HFF-Myc (cell line): Measurements from ENCODE around the gene PLXNA4.

ENCODE experiments used
- DNase-seq: peaks from one replicate; pipeline ENCODE4 v3.0.0-alpha.2; 2011; ENCODE audit warnings: low read depth; ENCODE audit errors: extremely low read depth
- H3K4me3 ChIP-seq: replicated peaks from 2 replicates; pipeline ENCODE4 v1.5.1; 2011; ENCODE audit warnings: low read depth, mild to moderate bottlenecking, control low read depth, low read length
- TF ChIP-seq, protein P1 (sequence below): IDR thresholded peaks from 2 replicates; pipeline ENCODE4 v1.5.1; 2012; ENCODE audit warnings: mild to moderate bottlenecking, low read depth, low read length, control low read depth; ENCODE audit errors: missing control alignments

PLXNA4 gene

DNA sequence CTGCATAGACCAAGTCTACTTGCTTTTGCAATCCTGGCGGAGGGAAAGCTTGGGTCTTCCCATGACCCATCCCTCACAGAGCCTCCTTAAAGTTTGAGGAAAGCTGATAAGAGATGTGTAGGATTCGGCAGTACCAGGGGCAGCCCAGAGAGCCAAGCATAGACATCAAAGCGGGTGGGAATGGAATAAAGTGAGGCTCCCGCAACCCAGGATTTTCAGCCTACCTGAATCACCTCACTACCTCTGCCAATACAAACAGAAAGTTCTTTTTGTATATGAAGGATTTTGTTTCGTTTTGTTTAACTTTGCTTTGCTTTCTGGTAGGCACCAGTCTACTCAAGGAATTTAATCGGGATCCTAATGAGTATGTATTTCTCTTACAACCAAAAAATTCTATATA is 451.7 kb downstream of the PLXNA4 start:
- TF ChIP-seq, protein P1, sequence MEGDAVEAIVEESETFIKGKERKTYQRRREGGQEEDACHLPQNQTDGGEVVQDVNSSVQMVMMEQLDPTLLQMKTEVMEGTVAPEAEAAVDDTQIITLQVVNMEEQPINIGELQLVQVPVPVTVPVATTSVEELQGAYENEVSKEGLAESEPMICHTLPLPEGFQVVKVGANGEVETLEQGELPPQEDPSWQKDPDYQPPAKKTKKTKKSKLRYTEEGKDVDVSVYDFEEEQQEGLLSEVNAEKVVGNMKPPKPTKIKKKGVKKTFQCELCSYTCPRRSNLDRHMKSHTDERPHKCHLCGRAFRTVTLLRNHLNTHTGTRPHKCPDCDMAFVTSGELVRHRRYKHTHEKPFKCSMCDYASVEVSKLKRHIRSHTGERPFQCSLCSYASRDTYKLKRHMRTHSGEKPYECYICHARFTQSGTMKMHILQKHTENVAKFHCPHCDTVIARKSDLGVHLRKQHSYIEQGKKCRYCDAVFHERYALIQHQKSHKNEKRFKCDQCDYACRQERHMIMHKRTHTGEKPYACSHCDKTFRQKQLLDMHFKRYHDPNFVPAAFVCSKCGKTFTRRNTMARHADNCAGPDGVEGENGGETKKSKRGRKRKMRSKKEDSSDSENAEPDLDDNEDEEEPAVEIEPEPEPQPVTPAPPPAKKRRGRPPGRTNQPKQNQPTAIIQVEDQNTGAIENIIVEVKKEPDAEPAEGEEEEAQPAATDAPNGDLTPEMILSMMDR, result no peak
- DNase-seq, result no peak
- no peak overlapping the region for H3K4me3 ChIP-seq

DNA sequence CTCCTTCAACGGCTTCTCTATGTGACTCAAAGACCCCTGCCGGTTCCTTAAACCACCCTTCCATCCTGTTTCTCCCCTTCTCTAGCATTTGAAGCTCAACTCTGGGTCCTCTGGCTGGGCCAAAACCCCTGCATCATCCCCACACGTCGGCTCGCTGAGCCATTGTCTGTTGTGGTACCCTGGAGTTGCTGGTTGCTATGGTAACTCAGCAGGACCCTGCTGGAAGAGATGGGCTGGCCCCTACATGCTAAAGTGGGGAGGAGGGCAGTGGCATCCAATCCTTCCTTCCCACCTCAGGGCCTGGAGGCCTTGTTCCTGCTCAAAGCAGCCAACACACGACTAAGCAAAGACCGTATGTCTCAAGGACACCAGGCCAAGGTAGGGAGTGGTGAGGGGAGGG is 452.5 kb downstream of the PLXNA4 start:
- H3K4me3 ChIP-seq, result no peak overlapping the region
- no peak for DNase-seq
- TF ChIP-seq, protein P1, result no peak

DNA sequence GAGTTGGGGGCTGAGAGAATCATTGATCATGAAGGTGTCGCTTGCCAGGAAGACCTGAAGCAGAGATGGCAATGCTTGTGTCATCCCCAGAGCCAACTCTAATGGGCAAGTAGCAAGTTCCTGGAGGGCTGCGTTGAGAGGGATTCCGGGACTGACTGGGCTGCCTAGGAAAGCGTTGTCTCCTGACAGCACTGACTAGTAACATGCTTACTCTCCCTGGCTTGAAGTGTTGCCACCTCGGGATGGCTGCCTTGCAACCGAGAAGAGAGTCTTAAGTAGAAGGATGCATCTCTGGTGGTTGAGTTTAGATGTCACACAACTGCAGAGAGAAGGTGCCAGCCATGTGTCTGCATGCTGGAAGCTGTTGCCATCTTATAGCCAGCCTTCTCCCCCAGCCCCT is 453.4 kb downstream of the PLXNA4 start:
- TF ChIP-seq, protein P1, result no peak
- no peak for DNase-seq

DNA sequence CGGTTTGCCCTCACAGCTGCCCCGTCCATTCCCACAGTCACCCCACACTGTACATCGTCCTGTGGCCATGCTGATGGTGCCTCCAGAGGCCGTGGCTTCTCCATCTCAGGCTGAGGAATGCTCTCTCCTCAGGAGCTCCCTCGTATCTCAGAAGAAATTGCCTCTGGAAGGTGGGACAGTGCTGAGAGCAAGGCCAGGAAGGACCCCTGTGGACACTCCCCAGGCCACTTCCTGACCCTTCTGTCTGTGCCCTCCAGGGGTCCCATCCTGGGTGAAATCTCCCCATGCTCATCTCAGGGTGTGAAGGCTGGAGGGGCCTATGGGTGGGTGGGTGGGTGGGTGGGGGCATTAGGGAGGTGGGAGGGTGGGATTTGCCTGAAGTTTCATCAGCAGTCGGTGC is 454.3 kb downstream of the PLXNA4 start:
- DNase-seq, result no peak
- TF ChIP-seq, protein P1, result no peak
- H3K4me3 ChIP-seq, result no peak overlapping the region

More for the DNA sequence above, 453.4 kb downstream of the PLXNA4 start:
- no peak overlapping the region for H3K4me3 ChIP-seq

DNA sequence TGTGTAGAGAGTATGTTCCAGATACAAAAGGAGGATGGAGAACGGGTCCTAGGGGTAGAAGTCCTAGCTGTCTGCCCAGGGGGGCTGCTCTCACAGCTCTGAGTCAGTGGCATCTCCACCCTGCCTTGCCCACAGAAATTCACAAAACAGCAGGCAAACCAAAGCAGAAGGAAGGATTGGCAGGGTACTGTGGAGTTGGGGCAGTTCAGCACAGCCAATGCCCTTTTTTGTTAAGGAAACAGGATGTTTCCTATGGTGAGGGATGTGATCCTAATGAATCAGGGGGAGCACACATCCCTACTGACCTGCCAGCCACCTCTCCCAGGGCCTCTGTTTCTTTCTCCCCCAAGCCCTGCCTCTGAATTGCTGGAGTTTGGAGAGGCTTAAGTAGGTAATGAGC is 457.6 kb downstream of the PLXNA4 start:
- TF ChIP-seq, protein P1, result no peak
- H3K4me3 ChIP-seq, result no peak overlapping the region
- no peak for DNase-seq

DNA sequence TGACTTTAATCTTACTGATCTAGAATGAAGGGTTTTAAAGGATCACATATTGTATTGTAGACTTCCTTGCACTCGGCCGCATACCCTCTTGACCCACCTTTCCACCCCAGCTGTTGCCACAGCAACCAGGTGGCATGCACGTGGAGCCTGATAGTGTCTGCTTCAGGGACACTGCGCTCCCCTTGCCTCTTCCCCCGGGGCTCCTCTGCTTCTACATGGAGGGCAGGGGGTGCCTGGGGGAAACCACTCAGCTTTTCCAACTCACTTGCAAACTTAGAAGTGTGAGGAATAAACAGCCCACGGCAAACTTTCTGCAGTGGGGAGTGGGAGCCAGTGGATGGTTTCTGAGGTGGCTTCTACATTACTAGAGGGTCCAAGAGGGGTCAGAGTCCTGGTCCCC is 458.6 kb downstream of the PLXNA4 start:
- TF ChIP-seq, protein P1, result no peak
- no peak for DNase-seq
- H3K4me3 ChIP-seq, result no peak overlapping the region

DNA sequence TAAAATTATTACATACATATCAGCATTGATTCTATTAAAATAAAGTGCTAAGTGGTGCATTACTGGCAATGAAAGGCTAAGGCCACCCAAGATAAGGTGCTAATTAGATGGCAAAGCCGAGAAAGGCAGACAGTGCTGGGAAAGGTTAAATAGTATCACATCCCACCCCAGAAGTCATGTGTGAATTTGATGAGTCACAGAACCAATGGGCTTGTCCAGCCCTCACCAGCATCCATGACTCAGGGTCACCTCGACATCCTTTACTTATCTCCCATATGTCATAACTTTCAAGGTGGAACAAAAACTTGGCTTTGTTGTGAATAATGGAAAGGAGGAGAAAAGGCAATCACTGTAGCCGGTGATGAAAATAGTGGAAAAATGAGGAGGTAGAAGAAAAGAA is 459.1 kb downstream of the PLXNA4 start:
- TF ChIP-seq, protein P1, result no peak
- no peak for DNase-seq
- H3K4me3 ChIP-seq, result no peak overlapping the region
